ENCODE measurements around the gene PAPPA. TPM values are rescaled to one million over a fixed set of nuclear protein-coding genes. Genes with fewer than 3 reads are reported as not detected.

PAPPA gene
- total and polyA plus RNA-seq, 2 of the 8 experiments (the other 6 are each of a cell fraction or from before 2014, with no cell fraction given), result 0.18 to 0.63 TPM

- TF ChIP-seq SRF (IDR thresholded peaks at IDR 0.05; ENCODE audit: low read depth, low read length) (no peak), GTF2F1 (IDR thresholded peaks at IDR 0.05; ENCODE audit: borderline replicate concordance, low read depth, low read length) (no peak), KDM5A (IDR thresholded peaks at IDR 0.05; ENCODE audit: low read length) (no peak)
Measured at GRCh38 chr9:116435706-116436105, 282.1 kb downstream of the PAPPA start (continued).

Data from H1 (cell line).